ENCODE measurements around the gene ADAP1. TPM values are rescaled to one million over a fixed set of nuclear protein-coding genes. Genes with fewer than 3 reads are reported as not detected.

Gene ADAP1
- total and polyA plus RNA-seq, 8 donors = 10.9 to 41.2 (median 14.4) TPM

DNA sequence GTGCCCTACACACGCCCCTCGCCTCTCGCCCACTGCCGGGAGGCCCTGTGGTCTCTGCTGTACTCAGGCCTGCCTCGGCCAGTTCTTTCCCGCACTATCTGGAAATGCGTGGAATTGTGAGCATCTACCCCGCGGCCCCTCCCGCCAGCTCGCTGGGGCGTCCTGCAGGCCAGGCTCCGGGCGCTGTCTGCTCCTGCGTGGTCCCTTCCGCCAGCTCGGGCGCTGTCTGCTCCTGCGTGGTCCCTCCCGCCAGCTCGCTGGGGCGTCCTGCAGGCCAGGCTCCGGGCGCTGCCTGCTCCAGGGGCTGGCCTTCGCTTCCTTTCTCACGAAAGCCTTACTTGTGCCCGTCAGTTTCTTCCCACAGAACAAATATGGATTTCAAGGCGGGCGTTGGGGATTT is 63.2 kb downstream of the ADAP1 start:
- DNase-seq (peak in 2 of 6 donors; percentile 33 to 59), FAIRE-seq (no peak), ATAC-seq (no peak)
- TF ChIP-seq CTCF (IDR thresholded peaks at IDR 0.05) = no peak
- H3K36me3 ChIP-seq = peaks cover 0 to 66% (median 49%) of the 10 kb centered on the region in 3 donors
- no peak overlapping the region for H3K4me3 ChIP-seq
- intact Hi-C loops (cut with DNase I) = no loop called here
- WGBS, 2 donors = 94 to 95% methylated on average over 29 of the region's 29 CpGs
- no peaks in the 10 kb centered on the region for H3K4me1 ChIP-seq
- H3K9me3 ChIP-seq = no peaks in the 10 kb centered on the region
- H3K27me3 ChIP-seq = no peaks in the 10 kb centered on the region
- H3K27ac ChIP-seq = no peak overlapping the region

GRCh38 chr7:890868-891267 is 63.6 kb downstream of the ADAP1 start:
- FAIRE-seq = no peak
- peak in 1 of 6 donors; percentile 41 for DNase-seq
- Histone ChIP-seq H3K36me3 (peaks cover 0 to 62% (median 49%) of the 10 kb centered on the region in 3 donors), H3K4me3 (no peak overlapping the region), H3K27me3 (no peaks in the 10 kb centered on the region), H3K9me3 (no peaks in the 10 kb centered on the region), H3K4me1 (peaks cover 0 to 2% (median 0%) of the 10 kb centered on the region in 3 donors), H3K27ac (no peak overlapping the region)
- WGBS, 2 donors = 92 to 93% methylated on average over 15 of the region's 15 CpGs
- no peak for ATAC-seq
- intact Hi-C loops (cut with DNase I) = no loop called here
- TF ChIP-seq CTCF (IDR thresholded peaks at IDR 0.05) = no peak

DNA sequence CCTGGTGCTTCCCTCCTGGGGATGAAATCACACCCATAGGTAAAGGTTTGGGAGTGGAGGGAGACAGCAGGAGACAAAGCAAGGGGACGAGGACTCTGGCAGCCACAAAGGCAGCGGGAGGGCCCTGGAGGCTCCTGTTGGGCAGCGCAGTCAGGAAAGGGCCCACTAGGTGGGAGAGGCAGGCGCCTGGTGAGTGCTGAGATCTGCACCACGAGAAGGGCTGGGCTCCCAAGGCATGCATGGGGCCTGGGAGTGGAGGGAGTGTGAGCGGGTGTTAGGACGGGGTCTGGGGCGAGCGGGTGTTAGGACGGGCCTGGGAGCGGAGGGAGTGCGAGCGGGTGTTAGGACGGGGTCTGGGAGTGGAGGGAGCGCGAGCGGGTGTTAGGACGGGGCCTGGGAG is 65.1 kb downstream of the ADAP1 start:
- no peak for ATAC-seq
- peaks cover 12 to 17% (median 14%) of the 10 kb centered on the region in 3 donors for H3K4me1 ChIP-seq
- FAIRE-seq = no peak
- DNase-seq = peak in 3 of 6 donors; percentile 23 to 60 (median 52)
- no peaks in the 10 kb centered on the region for H3K9me3 ChIP-seq
- H3K27ac ChIP-seq = no peak overlapping the region
- intact Hi-C loops (cut with DNase I) = no loop called here
- WGBS, 2 donors = 96 to 98% methylated on average over 11 to 15 of the region's 18 CpGs
- H3K27me3 ChIP-seq = no peaks in the 10 kb centered on the region
- TF ChIP-seq CTCF (IDR thresholded peaks at IDR 0.05) = no peak
- H3K4me3 ChIP-seq = no peak overlapping the region
- peaks cover 0 to 48% (median 44%) of the 10 kb centered on the region in 3 donors for H3K36me3 ChIP-seq

- 89 to 95% methylated on average over 15 of the region's 15 CpGs for WGBS, 2 donors
- TF ChIP-seq CTCF (IDR thresholded peaks at IDR 0.05) = no peak
- peak in 3 of 6 donors; percentile 33 to 75 (median 49) for DNase-seq
- no peak for FAIRE-seq
- H3K4me3 ChIP-seq = no peak overlapping the region
- intact Hi-C loops (cut with DNase I) = no loop called here
- H3K4me1 ChIP-seq = peaks cover 16 to 21% (median 18%) of the 10 kb centered on the region in 3 donors
- no peak overlapping the region for H3K27ac ChIP-seq
- ATAC-seq = no peak
- H3K36me3 ChIP-seq = peaks cover 0 to 44% (median 43%) of the 10 kb centered on the region in 3 donors
- H3K27me3 ChIP-seq = no peaks in the 10 kb centered on the region
- H3K9me3 ChIP-seq = no peaks in the 10 kb centered on the region
Measured at GRCh38 chr7:889025-889390, 65.5 kb downstream of the ADAP1 start.

DNA sequence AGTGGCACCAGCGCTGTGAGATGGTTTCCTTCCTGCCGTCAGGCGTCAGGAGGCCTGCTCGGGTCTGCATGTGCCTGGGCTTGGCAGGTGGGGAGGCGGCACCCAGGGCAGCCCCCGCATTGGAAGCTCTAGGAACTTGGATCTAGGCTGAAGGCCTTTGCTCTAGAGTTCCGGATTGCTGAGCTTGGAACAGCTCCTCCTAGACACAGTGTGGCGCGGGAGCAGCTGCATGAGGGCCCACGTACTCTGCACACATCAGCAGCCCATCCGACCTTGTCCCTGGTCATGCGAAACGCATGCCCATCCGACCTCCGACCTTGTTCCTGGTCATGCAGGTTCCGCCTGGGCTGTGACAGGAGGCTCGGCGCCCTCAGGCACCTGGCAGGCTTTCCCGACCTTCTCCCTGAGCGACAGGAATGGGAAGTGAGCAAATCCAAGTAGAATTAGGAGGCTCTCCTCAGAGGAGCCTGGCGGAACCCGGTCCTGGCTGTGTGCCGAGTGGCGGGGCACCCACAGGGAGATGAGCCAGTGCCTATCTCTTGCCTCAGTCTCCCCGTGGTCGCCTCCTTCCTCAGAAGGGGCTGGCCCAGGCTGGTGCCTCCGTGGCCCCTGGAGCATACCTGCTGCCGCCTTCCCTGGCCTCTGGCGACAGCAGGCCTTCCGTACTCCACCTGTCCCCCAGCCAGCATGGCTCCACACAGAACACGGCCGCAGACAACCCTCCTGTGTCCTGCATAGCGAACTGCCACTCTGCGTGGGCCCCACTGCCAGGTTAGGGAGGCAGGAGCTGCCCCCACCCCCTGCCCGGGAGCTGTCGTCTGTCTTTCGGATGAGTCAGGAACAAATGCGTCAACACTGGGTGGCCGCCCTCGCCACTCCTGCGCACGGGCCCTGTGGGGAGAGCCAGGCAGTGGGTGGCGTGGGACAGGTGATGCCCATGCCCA is 66.1 kb downstream of the ADAP1 start:
- Histone ChIP-seq H3K4me1 (peaks cover 20 to 27% (median 25%) of the 10 kb centered on the region in 3 donors), H3K27ac (no peak overlapping the region), H3K36me3 (peaks cover 0 to 39% (median 39%) of the 10 kb centered on the region in 3 donors), H3K27me3 (no peaks in the 10 kb centered on the region), H3K4me3 (no peak overlapping the region), H3K9me3 (no peaks in the 10 kb centered on the region)
- intact Hi-C loops (cut with DNase I) = no loop called here
- WGBS, 2 donors = 83 to 91% methylated on average over 43 of the region's 43 CpGs
- ATAC-seq = no peak
- no peak for FAIRE-seq
- no peak for TF ChIP-seq CTCF (IDR thresholded peaks at IDR 0.05)
- peak in 3 of 6 donors; percentile 40 to 76 (median 54) for DNase-seq
